Mammary epithelial cell (primary cell): ENCODE results near the gene PSG4.
"Not testable (repeated sequence)": the region's sequence is repeated elsewhere in the genome, so short reads cannot be mapped to it uniquely, and the experiment has no call there.

Source experiments
- EZH2 ChIP-seq: IDR thresholded peaks from 2 replicates; pipeline ENCODE4 v1.6.1; 2012; ENCODE audit warnings: low read length, inconsistent platforms, borderline replicate concordance
- TF ChIP-seq, protein P1 (sequence below), 2 donors: IDR thresholded peaks in 1 of 2; conservative IDR thresholded peaks in 1 of 2; 2 replicates each; pipeline ENCODE4 v1.5.1; 2011 to 2012; ENCODE audit warnings: inconsistent platforms in 2 of 2, low read length in 2 of 2, mild to moderate bottlenecking in 2 of 2, control low read depth in 1 of 2, low read depth in 1 of 2; ENCODE audit not compliant: insufficient read depth in 1 of 2; ENCODE audit errors: extremely low read depth in 1 of 2

DNA sequence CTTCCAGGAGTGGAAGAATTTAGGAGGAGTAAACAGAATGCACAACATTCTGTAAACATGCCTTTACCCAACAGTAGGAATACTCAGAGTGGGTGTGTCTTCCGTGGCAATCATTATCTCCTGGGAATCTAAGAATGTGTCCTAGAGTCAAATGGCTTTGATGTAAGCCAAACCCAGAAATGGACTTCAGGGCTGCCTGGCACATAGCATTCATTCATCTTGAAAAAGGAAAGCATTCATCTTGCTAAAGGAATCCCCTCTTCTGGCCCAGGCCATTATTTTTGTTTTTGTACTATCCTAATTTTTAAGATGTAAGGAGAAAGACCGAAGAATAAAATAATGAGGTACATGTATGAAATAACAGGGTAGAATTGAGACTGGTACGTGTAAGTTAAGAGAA is 42.3 kb downstream of the PSG4 start:
- TF ChIP-seq EZH2: not testable (repeated sequence)
- TF ChIP-seq, protein P1, sequence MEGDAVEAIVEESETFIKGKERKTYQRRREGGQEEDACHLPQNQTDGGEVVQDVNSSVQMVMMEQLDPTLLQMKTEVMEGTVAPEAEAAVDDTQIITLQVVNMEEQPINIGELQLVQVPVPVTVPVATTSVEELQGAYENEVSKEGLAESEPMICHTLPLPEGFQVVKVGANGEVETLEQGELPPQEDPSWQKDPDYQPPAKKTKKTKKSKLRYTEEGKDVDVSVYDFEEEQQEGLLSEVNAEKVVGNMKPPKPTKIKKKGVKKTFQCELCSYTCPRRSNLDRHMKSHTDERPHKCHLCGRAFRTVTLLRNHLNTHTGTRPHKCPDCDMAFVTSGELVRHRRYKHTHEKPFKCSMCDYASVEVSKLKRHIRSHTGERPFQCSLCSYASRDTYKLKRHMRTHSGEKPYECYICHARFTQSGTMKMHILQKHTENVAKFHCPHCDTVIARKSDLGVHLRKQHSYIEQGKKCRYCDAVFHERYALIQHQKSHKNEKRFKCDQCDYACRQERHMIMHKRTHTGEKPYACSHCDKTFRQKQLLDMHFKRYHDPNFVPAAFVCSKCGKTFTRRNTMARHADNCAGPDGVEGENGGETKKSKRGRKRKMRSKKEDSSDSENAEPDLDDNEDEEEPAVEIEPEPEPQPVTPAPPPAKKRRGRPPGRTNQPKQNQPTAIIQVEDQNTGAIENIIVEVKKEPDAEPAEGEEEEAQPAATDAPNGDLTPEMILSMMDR (conservative IDR thresholded peaks at IDR 0.05 in 1 of 2, IDR thresholded peaks at IDR 0.05 in 1 of 2; ENCODE audit: extremely low read depth in 1 of 2, insufficient read depth in 1 of 2, low read depth in 1 of 2, low read length in 2 of 2): not testable (repeated sequence)
